BJ (cell line): ENCODE results near the gene SP110. TPM values are rescaled to one million over a fixed set of nuclear protein-coding genes. Genes with fewer than 3 reads are reported as not detected.

Experiments
- CTCF ChIA-PET: fragments of 350-600 bp; formaldehyde crosslinking; extraction: SDS; loops from one replicate; lab custom pipeline; 2021; ENCODE audit warnings: antibody characterized with exemption, inconsistent platforms; lab: Yijun Ruan, JAX
- POLR2A ChIA-PET: fragments of 300-600 bp; sonication (Branson Sonifier 250); formaldehyde crosslinking; extraction: SDS; loops from one replicate; lab custom pipeline; 2021; ENCODE audit warnings: antibody characterized with exemption; lab: Charles Lee
- DNase-seq: peaks from one replicate; pipeline ENCODE4 v3.0.0-alpha.2; 2011; ENCODE audit warnings: low read depth
- H3K27me3 ChIP-seq: 2 replicates; pipeline ENCODE4 v1.6.0; 2011; ENCODE audit warnings: low read length; ENCODE audit not compliant: control insufficient read depth, insufficient read depth
- H3K36me3 ChIP-seq: 2 replicates; pipeline ENCODE4 v1.5.1; 2011; ENCODE audit warnings: low read length; ENCODE audit not compliant: control insufficient read depth, insufficient read depth
- H3K4me3 ChIP-seq: 2 replicates; pipeline ENCODE4 v1.5.1; 2011; ENCODE audit warnings: low read depth, mild to moderate bottlenecking, control low read depth, low read length
- polyA plus RNA-seq: library from polyadenylated mRNA; depleted of rRNA; stranded (reverse); fragments of >200 nt; gene quantifications from 2 replicates; pipeline ENCODE4 v1.2.3, GENCODE V29; 2011
- TF ChIP-seq, protein P1 (sequence below): IDR thresholded peaks from 2 replicates; pipeline ENCODE4 v1.5.1; 2011; ENCODE audit warnings: low read depth, mild to moderate bottlenecking, control low read depth, inconsistent platforms, low read length, moderate library complexity; ENCODE audit not compliant: insufficient read depth

SP110 gene
- polyA plus RNA-seq, 1 experiment, result 6.6 TPM

DNA sequence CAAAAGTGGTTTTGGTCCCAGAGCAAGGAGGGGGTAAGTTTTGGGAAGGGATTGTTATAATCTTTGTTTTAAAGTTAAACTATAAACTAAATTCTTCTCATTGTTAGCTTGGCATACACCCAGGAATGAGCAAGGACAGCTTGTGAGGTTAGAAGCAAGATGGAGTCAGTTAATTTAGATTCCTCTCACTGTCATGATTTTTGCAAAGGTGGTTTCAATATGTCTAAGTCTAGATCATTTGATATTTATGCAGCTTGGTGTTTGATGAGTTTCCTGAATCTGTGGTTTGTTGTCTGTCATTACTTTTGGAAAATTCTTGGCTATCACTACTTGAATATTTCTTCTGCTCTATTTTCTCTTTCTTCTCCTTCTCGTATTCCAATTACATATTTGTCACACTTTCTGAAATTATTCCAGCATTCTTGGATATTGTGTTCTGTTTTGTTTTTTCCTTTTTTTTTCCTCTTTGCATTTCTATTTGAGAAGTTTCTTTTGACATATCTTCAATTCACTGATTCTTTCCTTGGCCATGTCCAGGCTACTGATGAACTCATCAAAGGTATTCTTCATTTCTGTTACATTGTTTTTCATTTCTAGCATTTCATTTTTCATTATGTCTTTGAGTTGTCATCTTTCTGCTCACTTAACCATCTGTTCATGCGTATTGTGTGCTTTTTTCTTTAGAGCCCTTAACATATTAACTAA, 10.9 kb upstream of the SP110 start:
- no peaks in the 10 kb centered on the region for H3K27me3 ChIP-seq
- POLR2A ChIA-PET, result no interaction called here
- no peaks in the 10 kb centered on the region for H3K36me3 ChIP-seq
- no peak overlapping the region for H3K4me3 ChIP-seq
- CTCF ChIA-PET, result no interaction called here
- DNase-seq, result no peak
- TF ChIP-seq, protein P1, sequence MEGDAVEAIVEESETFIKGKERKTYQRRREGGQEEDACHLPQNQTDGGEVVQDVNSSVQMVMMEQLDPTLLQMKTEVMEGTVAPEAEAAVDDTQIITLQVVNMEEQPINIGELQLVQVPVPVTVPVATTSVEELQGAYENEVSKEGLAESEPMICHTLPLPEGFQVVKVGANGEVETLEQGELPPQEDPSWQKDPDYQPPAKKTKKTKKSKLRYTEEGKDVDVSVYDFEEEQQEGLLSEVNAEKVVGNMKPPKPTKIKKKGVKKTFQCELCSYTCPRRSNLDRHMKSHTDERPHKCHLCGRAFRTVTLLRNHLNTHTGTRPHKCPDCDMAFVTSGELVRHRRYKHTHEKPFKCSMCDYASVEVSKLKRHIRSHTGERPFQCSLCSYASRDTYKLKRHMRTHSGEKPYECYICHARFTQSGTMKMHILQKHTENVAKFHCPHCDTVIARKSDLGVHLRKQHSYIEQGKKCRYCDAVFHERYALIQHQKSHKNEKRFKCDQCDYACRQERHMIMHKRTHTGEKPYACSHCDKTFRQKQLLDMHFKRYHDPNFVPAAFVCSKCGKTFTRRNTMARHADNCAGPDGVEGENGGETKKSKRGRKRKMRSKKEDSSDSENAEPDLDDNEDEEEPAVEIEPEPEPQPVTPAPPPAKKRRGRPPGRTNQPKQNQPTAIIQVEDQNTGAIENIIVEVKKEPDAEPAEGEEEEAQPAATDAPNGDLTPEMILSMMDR, result no peak

DNA sequence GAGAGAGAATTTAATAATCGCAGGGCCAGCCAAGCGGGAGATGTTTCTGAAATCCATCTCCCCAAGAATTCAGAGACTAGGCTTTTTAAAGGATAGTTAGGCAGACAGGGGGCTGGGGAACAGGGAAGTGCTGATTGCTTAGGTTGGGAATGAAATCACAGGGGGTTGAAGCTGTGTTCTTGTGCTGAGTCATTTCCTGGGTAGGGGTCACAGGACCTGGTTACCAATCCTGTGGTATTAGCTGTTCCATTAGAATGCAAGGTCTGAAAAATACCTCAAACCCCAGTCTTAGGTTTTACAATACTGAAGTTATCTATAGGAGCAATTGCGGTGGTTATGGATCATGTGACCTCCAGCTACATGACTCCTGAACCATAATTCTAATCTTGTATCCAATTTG, 10.3 kb upstream of the SP110 start:
- TF ChIP-seq, protein P1, result no peak
- Histone ChIP-seq H3K27me3 (no peaks in the 10 kb centered on the region), H3K4me3 (no peak overlapping the region), H3K36me3 (no peaks in the 10 kb centered on the region)
- POLR2A ChIA-PET, result no interaction called here
- CTCF ChIA-PET, result no interaction called here
- DNase-seq, result no peak

DNA sequence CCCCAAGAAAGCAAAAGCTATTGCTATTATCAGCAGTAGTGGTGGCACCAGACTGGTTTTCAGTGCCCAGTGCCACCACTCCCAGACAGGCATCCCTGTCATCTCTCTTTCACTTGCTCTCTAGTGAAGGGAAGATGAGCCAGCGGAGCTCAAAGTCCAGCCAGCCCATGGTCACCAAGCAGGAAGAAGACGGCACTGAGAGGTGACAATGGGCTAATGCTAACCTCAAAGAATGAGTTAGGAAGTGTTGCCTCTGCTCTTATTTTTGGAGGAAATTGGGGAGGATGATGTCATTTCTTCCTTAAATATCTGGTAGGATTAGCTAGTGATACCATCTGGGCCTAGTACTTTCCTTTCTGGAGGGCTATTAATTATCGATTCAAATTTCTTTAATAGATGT, 7.4 kb upstream of the SP110 start:
- DNase-seq, result no peak
- Histone ChIP-seq H3K36me3 (no peaks in the 10 kb centered on the region), H3K27me3 (no peaks in the 10 kb centered on the region), H3K4me3 (no peak overlapping the region)
- ChIA-PET CTCF (no interaction called here), POLR2A (no interaction called here)
- TF ChIP-seq, protein P1, result no peak

DNA sequence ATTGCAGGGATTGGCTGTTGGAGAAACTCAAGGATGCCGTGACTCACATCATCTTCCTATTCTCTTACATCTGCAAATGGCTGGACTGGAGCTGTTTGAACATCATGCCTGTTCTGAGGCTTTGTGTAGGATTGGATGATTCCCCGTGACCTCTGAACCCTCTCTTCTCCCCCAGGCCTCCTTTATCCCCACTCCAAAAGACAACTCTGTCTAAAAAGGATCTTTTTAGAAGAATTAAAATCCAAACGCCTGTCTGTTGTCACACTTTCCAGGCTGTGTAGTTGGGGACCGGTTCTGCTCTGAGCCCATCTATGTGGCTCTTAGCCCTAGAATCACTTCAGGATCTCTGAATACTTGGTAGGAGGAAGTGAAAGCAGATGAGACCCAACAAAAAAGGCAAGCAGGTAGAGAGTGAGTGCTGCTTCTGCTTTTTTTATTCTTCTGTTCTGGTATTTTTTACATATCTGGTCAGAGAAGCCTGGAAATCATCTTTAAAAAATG, 6.3 kb upstream of the SP110 start:
- POLR2A ChIA-PET, result no interaction called here
- TF ChIP-seq, protein P1, result no peak
- CTCF ChIA-PET, result no interaction called here
- no peak for DNase-seq
- Histone ChIP-seq H3K4me3 (no peak overlapping the region), H3K36me3 (no peaks in the 10 kb centered on the region), H3K27me3 (no peaks in the 10 kb centered on the region)

DNA sequence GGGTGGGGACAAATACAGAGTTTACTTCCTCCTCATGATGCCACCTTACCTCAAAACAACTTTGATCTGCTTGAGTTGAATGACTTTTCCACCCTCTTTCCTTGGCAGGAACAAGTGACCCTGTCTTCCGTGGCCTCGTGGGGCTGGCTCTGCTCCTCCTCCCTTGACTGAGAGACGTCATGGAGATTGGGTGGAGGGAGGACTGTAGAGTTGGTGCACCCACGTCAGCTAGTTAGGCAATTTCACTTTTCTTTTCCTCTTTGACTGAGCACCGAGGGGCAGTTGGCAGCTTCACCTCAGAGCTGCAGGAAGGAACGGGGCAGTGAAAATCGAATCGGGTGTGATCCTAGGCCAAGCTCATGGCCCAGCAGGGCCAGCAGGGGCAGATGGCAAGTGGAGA, 5.7 kb upstream of the SP110 start, which contains the start of gene SP140:
Gene SP140, plus strand, starts transcription at position 251 of the 400 bp plus-strand sequence. Its CDS starts 109 bp downstream, at position 360.
- ChIA-PET POLR2A (no interaction called here), CTCF (no interaction called here)
- Histone ChIP-seq H3K4me3 (no peak within 1 kb of the TSS), H3K36me3 (no peaks in the 10 kb centered on the region), H3K27me3 (no peaks in the 10 kb centered on the region)
- DNase-seq, result no peak
- TF ChIP-seq, protein P1, result no peak
